ENCODE data around the gene ZNF488. TPM values are rescaled to one million over a fixed set of nuclear protein-coding genes. Genes with fewer than 3 reads are reported as not detected.

Gene ZNF488
- total RNA-seq, 1 donor from 2014 or later, result 0.35 TPM

DNA sequence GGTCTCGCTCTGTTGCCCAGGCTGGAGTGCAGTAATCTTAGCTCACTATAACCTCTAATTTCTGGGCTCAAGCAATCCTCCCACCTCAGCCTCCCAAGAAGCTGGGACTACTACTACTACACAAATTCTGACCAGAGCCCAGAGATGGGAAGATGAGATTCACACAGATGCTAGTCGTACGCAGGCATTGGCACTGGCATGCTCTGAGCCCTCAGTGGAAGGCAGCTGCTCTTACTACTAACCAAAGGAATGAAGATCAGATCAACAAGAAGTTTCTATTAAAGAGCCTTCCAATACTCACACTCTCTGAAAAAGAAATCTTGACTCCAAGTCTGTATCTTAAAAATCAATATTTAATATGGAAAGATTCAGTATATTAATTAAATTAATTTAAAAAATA, 51.1 kb downstream of the ZNF488 start:
- Mint-ChIP-seq H3K27me3 (ENCODE audit: unreplicated experiment) (peaks cover 36% of the 10 kb centered on the region), H3K9me3 (ENCODE audit: unreplicated experiment) (no peaks in the 10 kb centered on the region), H3K4me3 (ENCODE audit: unreplicated experiment) (no peak overlapping the region), H3K4me1 (ENCODE audit: unreplicated experiment) (no peaks in the 10 kb centered on the region), H3K27ac (ENCODE audit: unreplicated experiment) (no peak overlapping the region), H3K36me3 (ENCODE audit: unreplicated experiment) (no peaks in the 10 kb centered on the region)
- TF ChIP-seq, protein P1, sequence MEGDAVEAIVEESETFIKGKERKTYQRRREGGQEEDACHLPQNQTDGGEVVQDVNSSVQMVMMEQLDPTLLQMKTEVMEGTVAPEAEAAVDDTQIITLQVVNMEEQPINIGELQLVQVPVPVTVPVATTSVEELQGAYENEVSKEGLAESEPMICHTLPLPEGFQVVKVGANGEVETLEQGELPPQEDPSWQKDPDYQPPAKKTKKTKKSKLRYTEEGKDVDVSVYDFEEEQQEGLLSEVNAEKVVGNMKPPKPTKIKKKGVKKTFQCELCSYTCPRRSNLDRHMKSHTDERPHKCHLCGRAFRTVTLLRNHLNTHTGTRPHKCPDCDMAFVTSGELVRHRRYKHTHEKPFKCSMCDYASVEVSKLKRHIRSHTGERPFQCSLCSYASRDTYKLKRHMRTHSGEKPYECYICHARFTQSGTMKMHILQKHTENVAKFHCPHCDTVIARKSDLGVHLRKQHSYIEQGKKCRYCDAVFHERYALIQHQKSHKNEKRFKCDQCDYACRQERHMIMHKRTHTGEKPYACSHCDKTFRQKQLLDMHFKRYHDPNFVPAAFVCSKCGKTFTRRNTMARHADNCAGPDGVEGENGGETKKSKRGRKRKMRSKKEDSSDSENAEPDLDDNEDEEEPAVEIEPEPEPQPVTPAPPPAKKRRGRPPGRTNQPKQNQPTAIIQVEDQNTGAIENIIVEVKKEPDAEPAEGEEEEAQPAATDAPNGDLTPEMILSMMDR (IDR thresholded peaks at IDR 0.05), result no peak
- no peak for DNase-seq (ENCODE audit: extremely low spot score, unreplicated experiment)

DNA sequence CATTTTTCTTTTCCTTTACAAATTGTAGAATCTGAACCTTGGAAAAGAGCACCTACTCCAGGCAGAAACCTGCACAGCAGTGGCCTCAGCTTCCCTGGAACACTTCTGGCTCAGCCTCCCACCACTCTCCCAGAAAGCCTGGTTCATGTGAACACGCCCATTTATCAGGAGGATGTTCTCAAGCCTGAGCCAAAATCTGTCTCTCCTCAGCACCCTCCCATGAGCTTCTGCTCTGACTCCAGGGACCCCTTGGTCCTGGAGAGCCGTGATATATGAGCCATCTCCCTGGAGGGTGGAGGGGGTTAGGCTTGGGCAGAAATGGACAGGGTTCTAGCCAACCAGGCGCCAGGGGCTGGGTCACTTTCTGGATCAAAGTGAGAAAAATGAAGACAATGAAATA, 51.7 kb downstream of the ZNF488 start:
- TF ChIP-seq, protein P1 (IDR thresholded peaks at IDR 0.05), result no peak
- Mint-ChIP-seq H3K4me1 (ENCODE audit: unreplicated experiment) (no peaks in the 10 kb centered on the region), H3K4me3 (ENCODE audit: unreplicated experiment) (no peak overlapping the region), H3K9me3 (ENCODE audit: unreplicated experiment) (no peaks in the 10 kb centered on the region), H3K36me3 (ENCODE audit: unreplicated experiment) (no peaks in the 10 kb centered on the region), H3K27me3 (ENCODE audit: unreplicated experiment) (peaks cover 32% of the 10 kb centered on the region), H3K27ac (ENCODE audit: unreplicated experiment) (no peak overlapping the region)
- DNase-seq (ENCODE audit: extremely low spot score, unreplicated experiment), result no peak

DNA sequence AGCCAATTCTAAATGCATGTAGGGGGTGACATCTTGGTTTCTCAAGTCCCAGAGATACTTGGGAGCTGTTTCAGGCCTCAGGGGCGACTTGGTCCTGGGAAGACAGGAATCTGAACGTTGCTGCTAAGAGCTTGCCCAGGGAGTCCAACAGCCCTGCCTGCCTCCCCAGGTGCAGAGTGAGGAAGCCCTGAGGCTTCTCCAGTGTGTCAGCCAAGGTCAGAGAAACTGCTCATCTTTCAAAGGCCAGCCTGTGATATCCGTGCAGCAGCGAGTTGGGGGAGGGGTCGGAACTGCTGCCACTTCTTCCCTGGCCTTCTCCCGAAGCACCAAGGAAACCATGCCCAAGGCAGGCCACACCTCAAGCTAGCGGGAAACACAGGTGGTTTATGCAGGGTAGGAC, 52.1 kb downstream of the ZNF488 start:
- Mint-ChIP-seq H3K27me3 (ENCODE audit: unreplicated experiment) (peaks cover 29% of the 10 kb centered on the region), H3K9me3 (ENCODE audit: unreplicated experiment) (no peaks in the 10 kb centered on the region), H3K4me1 (ENCODE audit: unreplicated experiment) (no peaks in the 10 kb centered on the region), H3K27ac (ENCODE audit: unreplicated experiment) (no peak overlapping the region), H3K36me3 (ENCODE audit: unreplicated experiment) (no peaks in the 10 kb centered on the region), H3K4me3 (ENCODE audit: unreplicated experiment) (no peak overlapping the region)
- TF ChIP-seq, protein P1 (IDR thresholded peaks at IDR 0.05), result no peak
- no peak for DNase-seq (ENCODE audit: extremely low spot score, unreplicated experiment)

DNA sequence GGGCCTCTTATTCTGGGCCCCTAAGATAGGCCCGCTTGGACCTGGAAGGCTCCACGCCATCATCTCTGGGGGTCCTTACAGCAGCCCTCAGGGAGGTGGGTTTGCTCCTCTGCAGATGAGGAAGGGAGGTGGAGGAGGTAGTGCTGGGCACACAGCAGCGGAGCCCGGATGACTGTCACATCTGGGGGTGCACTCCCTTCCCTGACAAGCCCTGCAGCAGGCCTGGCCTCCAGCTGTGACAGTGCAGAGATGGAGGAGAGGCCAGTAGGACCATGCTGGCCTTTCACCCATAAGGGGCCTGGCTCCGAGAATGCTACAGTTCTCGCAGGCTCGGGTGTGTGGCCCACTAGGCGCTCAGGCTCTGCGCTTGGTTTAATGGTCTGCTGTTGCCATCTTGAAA, 52.6 kb downstream of the ZNF488 start:
- Mint-ChIP-seq H3K4me1 (ENCODE audit: unreplicated experiment) (no peaks in the 10 kb centered on the region), H3K27ac (ENCODE audit: unreplicated experiment) (no peak overlapping the region), H3K27me3 (ENCODE audit: unreplicated experiment) (peaks cover 26% of the 10 kb centered on the region), H3K36me3 (ENCODE audit: unreplicated experiment) (no peaks in the 10 kb centered on the region), H3K9me3 (ENCODE audit: unreplicated experiment) (no peaks in the 10 kb centered on the region), H3K4me3 (ENCODE audit: unreplicated experiment) (no peak overlapping the region)
- no peak for DNase-seq (ENCODE audit: extremely low spot score, unreplicated experiment)
- TF ChIP-seq, protein P1 (IDR thresholded peaks at IDR 0.05), result no peak

DNA sequence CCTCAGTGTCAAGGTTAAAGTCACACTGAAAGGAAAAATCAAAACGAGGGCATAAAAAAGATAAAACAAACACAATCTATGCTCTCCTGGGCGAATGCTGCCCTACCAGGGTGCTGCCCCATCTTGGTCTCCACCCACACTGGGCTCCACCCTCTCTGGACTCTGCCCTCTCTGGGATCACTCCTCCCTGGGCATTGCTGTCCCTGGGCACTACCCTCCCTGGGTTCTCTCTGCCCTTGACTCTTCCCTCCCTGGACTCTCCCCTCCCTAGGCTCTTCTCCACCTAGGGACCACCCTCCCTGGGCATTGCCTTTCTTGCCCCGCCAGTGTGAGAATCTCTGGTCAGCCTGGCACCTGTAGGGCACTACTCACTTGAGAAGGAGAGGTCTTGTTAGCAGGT, 53.3 kb downstream of the ZNF488 start:
- Mint-ChIP-seq H3K4me1 (ENCODE audit: unreplicated experiment) (no peaks in the 10 kb centered on the region), H3K27ac (ENCODE audit: unreplicated experiment) (no peak overlapping the region), H3K36me3 (ENCODE audit: unreplicated experiment) (no peaks in the 10 kb centered on the region), H3K4me3 (ENCODE audit: unreplicated experiment) (no peak overlapping the region), H3K9me3 (ENCODE audit: unreplicated experiment) (no peaks in the 10 kb centered on the region), H3K27me3 (ENCODE audit: unreplicated experiment) (peaks cover 23% of the 10 kb centered on the region)
- no peak for DNase-seq (ENCODE audit: extremely low spot score, unreplicated experiment)
- TF ChIP-seq, protein P1 (IDR thresholded peaks at IDR 0.05), result no peak
